GM23338 (cell line): ENCODE measurements around the gene CTXN1. TPM values are rescaled to one million over a fixed set of nuclear protein-coding genes. Genes with fewer than 3 reads are reported as not detected.

Experiments used
- ATAC-seq: fragments of 200-7000 bp; cut with Tn5 transposase; 3 replicates; pipeline ENCODE4 v1.9.1; 2020
- DNase-seq: peaks from one replicate; pipeline ENCODE4 v3.0.0-alpha.2; 2015; ENCODE audit warnings: low spot score
- H2AFZ ChIP-seq: fragments of 200-600 bp; sonication (generic); 2 replicates; pipeline ENCODE4 v1.8.0; 2016; ENCODE audit warnings: antibody characterized with exemption, mild to moderate bottlenecking, moderate library complexity
- H3F3A ChIP-seq: fragments of 200-600 bp; sonication (generic); replicated peaks from 2 replicates; pipeline ENCODE4 v1.8.0; 2017; ENCODE audit warnings: antibody characterized with exemption, mixed run types, low read depth
- H3K27ac ChIP-seq: fragments of 200-600 bp; sonication (generic); 2 replicates; pipeline ENCODE4 v1.6.1; 2016; ENCODE audit warnings: low read depth
- H3K27me3 ChIP-seq: fragments of 200-600 bp; sonication (generic); 2 replicates; pipeline ENCODE4 v1.8.0; 2016; ENCODE audit warnings: mild to moderate bottlenecking, mixed run types, moderate library complexity; ENCODE audit not compliant: insufficient read depth
- H3K36me3 ChIP-seq: fragments of 200-600 bp; sonication (generic); 2 replicates; pipeline ENCODE4 v1.8.0; 2016; ENCODE audit warnings: mild to moderate bottlenecking; ENCODE audit not compliant: insufficient read depth
- H3K4me1 ChIP-seq: fragments of 200-600 bp; sonication (generic); 2 replicates; pipeline ENCODE4 v1.8.0; 2016; ENCODE audit warnings: mild to moderate bottlenecking, moderate library complexity; ENCODE audit not compliant: insufficient read depth
- H3K4me2 ChIP-seq: fragments of 200-600 bp; sonication (generic); 2 replicates; pipeline ENCODE4 v1.7.1; 2017; ENCODE audit warnings: mixed run types
- H3K4me3 ChIP-seq: fragments of 200-600 bp; sonication (generic); 2 replicates; pipeline ENCODE4 v1.6.1; 2016; ENCODE audit warnings: mixed run types
- H3K79me2 ChIP-seq: fragments of 200-600 bp; sonication (generic); replicated peaks from 2 replicates; pipeline ENCODE4 v1.8.0; 2017; ENCODE audit warnings: mild to moderate bottlenecking; ENCODE audit not compliant: insufficient read depth
- H3K9me2 ChIP-seq: fragments of 200-600 bp; sonication (generic); 2 replicates; pipeline ENCODE4 v1.8.0; 2017; ENCODE audit not compliant: insufficient read depth
- H4K20me1 ChIP-seq: fragments of 200-600 bp; sonication (generic); replicated peaks from 2 replicates; pipeline ENCODE4 v1.8.0; 2017; ENCODE audit warnings: mild to moderate bottlenecking; ENCODE audit not compliant: insufficient read depth
- H3K27ac Mint-ChIP-seq: 2 replicates; pipeline ENCODE4 v1.8.0; 2020; ENCODE audit warnings: inconsistent platforms, mild to moderate bottlenecking, moderate library complexity, mixed read lengths
- H3K27me3 Mint-ChIP-seq: 3 replicates; pipeline ENCODE4 v1.8.0; 2022; ENCODE audit warnings: low read depth, mild to moderate bottlenecking, moderate library complexity, mixed read lengths, inconsistent platforms; ENCODE audit not compliant: insufficient read depth, poor library complexity
- H3K36me3 Mint-ChIP-seq: 3 replicates; pipeline ENCODE4 v1.8.0; 2021; ENCODE audit warnings: low read depth, mild to moderate bottlenecking, inconsistent platforms, moderate library complexity, mixed read lengths
- H3K4me1 Mint-ChIP-seq: 3 replicates; pipeline ENCODE4 v1.8.0; 2020; ENCODE audit warnings: mild to moderate bottlenecking, inconsistent platforms, mixed read lengths
- H3K4me3 Mint-ChIP-seq: 3 replicates; pipeline ENCODE4 v1.8.0; 2021; ENCODE audit warnings: moderate library complexity, mild to moderate bottlenecking, inconsistent platforms, mixed read lengths
- H3K9me3 Mint-ChIP-seq: 3 replicates; pipeline ENCODE4 v1.8.0; 2020; ENCODE audit warnings: moderate library complexity, mild to moderate bottlenecking, inconsistent platforms, mixed read lengths
- CREB1 ChIP-seq: fragments of 250-450 bp; sonication (Bioruptor Pico); IDR thresholded peaks from 2 replicates; pipeline ENCODE4 v1.5.0; 2020; ENCODE audit warnings: low read depth, mild to moderate bottlenecking, moderate library complexity
- ETS1 ChIP-seq: IDR thresholded peaks from 2 replicates; pipeline ENCODE4 v1.6.1; 2016; ENCODE audit warnings: antibody characterized with exemption
- EZH2phosphoT487 ChIP-seq: fragments of 200-600 bp; sonication (generic); IDR thresholded peaks from one replicate; pipeline ENCODE4 v1.8.1; 2018; ENCODE audit warnings: antibody characterized with exemption; ENCODE audit not compliant: unreplicated experiment
- NANOG ChIP-seq: IDR thresholded peaks from 2 replicates; pipeline ENCODE4 v1.6.1; 2016; ENCODE audit warnings: antibody characterized with exemption, borderline replicate concordance
- POLR2AphosphoS5 ChIP-seq: IDR thresholded peaks from 2 replicates; pipeline ENCODE4 v1.6.1; 2016; ENCODE audit warnings: antibody characterized with exemption, low read depth
- ZNF114 ChIP-seq: fragments of 250-450 bp; sonication (Bioruptor Pico); IDR thresholded peaks from 2 replicates; pipeline ENCODE4 v1.5.0; 2020; ENCODE audit warnings: mild to moderate bottlenecking, moderate library complexity
- ZNF331 ChIP-seq: fragments of 250-450 bp; sonication (Bioruptor Pico); IDR thresholded peaks from 2 replicates; pipeline ENCODE4 v1.5.0; 2020; ENCODE audit warnings: low read depth, mild to moderate bottlenecking, moderate library complexity
- polyA plus RNA-seq: library from polyadenylated mRNA; unstranded; fragments of >200 nt; fragmentation: Nextera tagmentation; extraction: Ambion mirVana; gene quantifications from 2 replicates; pipeline ENCODE4 v1.2.1, GENCODE V29; 2016
- total RNA-seq: library from RNA; depleted of rRNA; stranded (reverse); fragments of >200 nt; shearing (Covaris generic); gene quantifications from 2 replicates; pipeline ENCODE4 v1.2.3, GENCODE V29; 2014
- TF ChIP-seq, protein P1 (sequence below): fragments of 250-450 bp; sonication (Bioruptor Pico); IDR thresholded peaks from 2 replicates; pipeline ENCODE4 v1.5.0; 2020; ENCODE audit warnings: mild to moderate bottlenecking, moderate library complexity

The CTXN1 gene
- total and polyA plus RNA-seq, 2 experiments from 2014 or later: 22.5 to 52.4 TPM

DNA sequence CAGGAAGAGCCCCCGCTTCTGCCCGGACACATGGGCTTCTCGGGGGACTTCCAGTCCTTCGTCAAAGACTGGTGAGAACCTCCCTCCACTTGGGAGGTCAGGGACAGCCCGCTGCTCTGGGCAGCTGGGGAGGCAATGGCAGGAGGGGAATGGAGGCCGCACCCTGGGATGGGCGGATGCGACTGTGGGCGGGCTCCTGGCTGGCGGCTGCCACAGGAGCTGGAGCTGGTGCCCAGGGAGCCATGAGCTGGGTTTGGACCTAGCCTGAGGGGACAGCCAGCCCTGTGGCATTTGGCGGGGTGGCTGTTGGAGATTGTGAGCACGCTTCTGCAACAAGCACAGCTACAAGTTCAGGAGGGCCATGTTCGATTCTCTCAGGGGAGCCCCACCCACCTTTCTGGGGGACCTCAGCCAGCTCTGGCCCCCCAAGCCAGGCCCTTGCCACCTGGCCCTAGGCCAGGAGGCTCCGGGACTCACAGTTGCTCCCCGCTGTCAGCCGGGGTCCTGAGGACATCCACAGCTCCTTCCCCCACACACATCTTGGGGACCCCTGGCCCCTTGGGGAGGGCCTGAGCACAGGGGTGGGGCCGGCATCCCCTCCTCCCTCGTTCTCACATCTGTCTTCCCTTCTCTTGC lies 14.3 kb downstream of the CTXN1 start:
- peaks cover 5% of the 10 kb centered on the region for H4K20me1 ChIP-seq
- no peak overlapping the region for H3K27ac Mint-ChIP-seq
- H3K9me3 Mint-ChIP-seq: no peaks in the 10 kb centered on the region
- no peak for TF ChIP-seq POLR2AphosphoS5
- TF ChIP-seq EZH2phosphoT487: no peak
- no peak for TF ChIP-seq ETS1
- TF ChIP-seq ZNF331 (CRISPR knock-in tag): no peak
- no peak for TF ChIP-seq NANOG
- TF ChIP-seq, protein P1, sequence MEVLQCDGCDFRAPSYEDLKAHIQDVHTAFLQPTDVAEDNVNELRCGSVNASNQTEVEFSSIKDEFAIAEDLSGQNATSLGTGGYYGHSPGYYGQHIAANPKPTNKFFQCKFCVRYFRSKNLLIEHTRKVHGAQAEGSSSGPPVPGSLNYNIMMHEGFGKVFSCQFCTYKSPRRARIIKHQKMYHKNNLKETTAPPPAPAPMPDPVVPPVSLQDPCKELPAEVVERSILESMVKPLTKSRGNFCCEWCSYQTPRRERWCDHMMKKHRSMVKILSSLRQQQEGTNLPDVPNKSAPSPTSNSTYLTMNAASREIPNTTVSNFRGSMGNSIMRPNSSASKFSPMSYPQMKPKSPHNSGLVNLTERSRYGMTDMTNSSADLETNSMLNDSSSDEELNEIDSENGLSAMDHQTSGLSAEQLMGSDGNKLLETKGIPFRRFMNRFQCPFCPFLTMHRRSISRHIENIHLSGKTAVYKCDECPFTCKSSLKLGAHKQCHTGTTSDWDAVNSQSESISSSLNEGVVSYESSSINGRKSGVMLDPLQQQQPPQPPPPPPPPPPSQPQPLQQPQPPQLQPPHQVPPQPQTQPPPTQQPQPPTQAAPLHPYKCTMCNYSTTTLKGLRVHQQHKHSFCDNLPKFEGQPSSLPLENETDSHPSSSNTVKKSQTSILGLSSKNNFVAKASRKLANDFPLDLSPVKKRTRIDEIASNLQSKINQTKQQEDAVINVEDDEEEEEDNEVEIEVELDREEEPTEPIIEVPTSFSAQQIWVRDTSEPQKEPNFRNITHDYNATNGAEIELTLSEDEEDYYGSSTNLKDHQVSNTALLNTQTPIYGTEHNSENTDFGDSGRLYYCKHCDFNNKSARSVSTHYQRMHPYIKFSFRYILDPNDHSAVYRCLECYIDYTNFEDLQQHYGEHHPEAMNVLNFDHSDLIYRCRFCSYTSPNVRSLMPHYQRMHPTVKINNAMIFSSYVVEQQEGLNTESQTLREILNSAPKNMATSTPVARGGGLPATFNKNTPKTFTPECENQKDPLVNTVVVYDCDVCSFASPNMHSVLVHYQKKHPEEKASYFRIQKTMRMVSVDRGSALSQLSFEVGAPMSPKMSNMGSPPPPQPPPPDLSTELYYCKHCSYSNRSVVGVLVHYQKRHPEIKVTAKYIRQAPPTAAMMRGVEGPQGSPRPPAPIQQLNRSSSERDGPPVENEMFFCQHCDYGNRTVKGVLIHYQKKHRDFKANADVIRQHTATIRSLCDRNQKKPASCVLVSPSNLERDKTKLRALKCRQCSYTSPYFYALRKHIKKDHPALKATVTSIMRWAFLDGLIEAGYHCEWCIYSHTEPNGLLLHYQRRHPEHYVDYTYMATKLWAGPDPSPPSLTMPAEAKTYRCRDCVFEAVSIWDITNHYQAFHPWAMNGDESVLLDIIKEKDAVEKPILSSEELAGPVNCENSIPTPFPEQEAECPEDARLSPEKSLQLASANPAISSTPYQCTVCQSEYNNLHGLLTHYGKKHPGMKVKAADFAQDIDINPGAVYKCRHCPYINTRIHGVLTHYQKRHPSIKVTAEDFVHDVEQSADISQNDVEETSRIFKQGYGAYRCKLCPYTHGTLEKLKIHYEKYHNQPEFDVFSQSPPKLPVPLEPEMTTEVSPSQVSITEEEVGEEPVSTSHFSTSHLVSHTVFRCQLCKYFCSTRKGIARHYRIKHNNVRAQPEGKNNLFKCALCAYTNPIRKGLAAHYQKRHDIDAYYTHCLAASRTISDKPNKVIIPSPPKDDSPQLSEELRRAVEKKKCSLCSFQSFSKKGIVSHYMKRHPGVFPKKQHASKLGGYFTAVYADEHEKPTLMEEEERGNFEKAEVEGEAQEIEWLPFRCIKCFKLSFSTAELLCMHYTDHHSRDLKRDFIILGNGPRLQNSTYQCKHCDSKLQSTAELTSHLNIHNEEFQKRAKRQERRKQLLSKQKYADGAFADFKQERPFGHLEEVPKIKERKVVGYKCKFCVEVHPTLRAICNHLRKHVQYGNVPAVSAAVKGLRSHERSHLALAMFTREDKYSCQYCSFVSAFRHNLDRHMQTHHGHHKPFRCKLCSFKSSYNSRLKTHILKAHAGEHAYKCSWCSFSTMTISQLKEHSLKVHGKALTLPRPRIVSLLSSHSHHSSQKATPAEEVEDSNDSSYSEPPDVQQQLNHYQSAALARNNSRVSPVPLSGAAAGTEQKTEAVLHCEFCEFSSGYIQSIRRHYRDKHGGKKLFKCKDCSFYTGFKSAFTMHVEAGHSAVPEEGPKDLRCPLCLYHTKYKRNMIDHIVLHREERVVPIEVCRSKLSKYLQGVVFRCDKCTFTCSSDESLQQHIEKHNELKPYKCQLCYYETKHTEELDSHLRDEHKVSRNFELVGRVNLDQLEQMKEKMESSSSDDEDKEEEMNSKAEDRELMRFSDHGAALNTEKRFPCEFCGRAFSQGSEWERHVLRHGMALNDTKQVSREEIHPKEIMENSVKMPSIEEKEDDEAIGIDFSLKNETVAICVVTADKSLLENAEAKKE (CRISPR knock-in tag): no peak
- TF ChIP-seq ZNF114 (CRISPR knock-in tag): no peak
- TF ChIP-seq CREB1 (CRISPR knock-in tag): no peak
- peaks cover 30% of the 10 kb centered on the region for H3K27me3 Mint-ChIP-seq
- peaks cover 17% of the 10 kb centered on the region for H3K36me3 Mint-ChIP-seq
- no peak overlapping the region for H3K4me2 ChIP-seq
- no peaks in the 10 kb centered on the region for H3K36me3 ChIP-seq
- H3K4me1 ChIP-seq: no peaks in the 10 kb centered on the region
- H3K4me1 Mint-ChIP-seq: peaks cover 3% of the 10 kb centered on the region; the same call in 2 of the 3 replicates
- H3K9me2 ChIP-seq: no peaks in the 10 kb centered on the region
- H3F3A ChIP-seq: no peaks in the 10 kb centered on the region
- peaks cover 30% of the 10 kb centered on the region for H3K27me3 ChIP-seq
- H3K27ac ChIP-seq: no peak overlapping the region
- H3K4me3 Mint-ChIP-seq: no peak overlapping the region
- DNase-seq (no peak), ATAC-seq (no peak)
- H2AFZ ChIP-seq: no peak overlapping the region
- no peak overlapping the region for H3K4me3 ChIP-seq
- H3K79me2 ChIP-seq: peaks cover 10% of the 10 kb centered on the region; the same call in 1 of the 2 replicates
